K562 (cell line): ENCODE data around the gene CPT1A. TPM values are rescaled to one million over a fixed set of nuclear protein-coding genes. Genes with fewer than 3 reads are reported as not detected.

Experiments used
- ATAC-seq: fragments of 200-7000 bp; cut with Tn5 transposase; 3 replicates; pipeline ENCODE4 v1.9.1; 2020; ENCODE audit warnings: moderate library complexity
- BruUV-seq: library from RNA; stranded (reverse); fragments of 400-500 nt; replicated peaks from 2 replicates; lab custom pipeline; 2021; lab: Mats Ljungman, UMichigan
- CTCF ChIA-PET: fragments of 300-600 bp; formaldehyde crosslinking; extraction: SDS; loops from one replicate; lab custom pipeline; 2021; ENCODE audit warnings: low intra/inter-chr PET ratio; lab: Yijun Ruan, JAX
- POLR2A ChIA-PET: fragments of 300-600, 350-650 bp; sonication (Branson Sonifier 250); formaldehyde crosslinking; extraction: SDS; loops from one replicate; lab custom pipeline; 2021; ENCODE audit warnings: antibody characterized with exemption, inconsistent platforms; lab: Yijun Ruan, JAX
- DNase-seq, 4 experiments: peaks; one replicate each; pipeline versions ENCODE4 v3.0.0 to v3.0.0-alpha.2; 2011 to 2018; ENCODE audit warnings: low spot score in 3 of 4, mixed read lengths in 3 of 4; ENCODE audit errors: extremely low read depth in 1 of 4
- FAIRE-seq: peaks from 2 replicates; lab custom pipeline; 2011; peaks lifted over from hg19 to GRCh38; lab: Jason Lieb, UNC
- H2AFZ ChIP-seq: 2 replicates; pipeline ENCODE4 v1.6.0; 2011; ENCODE audit warnings: low read depth, low read length, control low read depth, inconsistent platforms
- H3K27ac ChIP-seq: fragments of 200-600 bp; 3 replicates; pipeline ENCODE4 v1.8.0; 2011; ENCODE audit warnings: low read depth, mild to moderate bottlenecking, control low read depth, inconsistent platforms, low read length, moderate library complexity, mixed read lengths; ENCODE audit errors: extremely low read depth
- H3K27me3 ChIP-seq, 2 experiments: fragments of 300-600 bp in 1 of 2; 2 replicates in 1 of 2; 3 replicates in 1 of 2; pipeline versions ENCODE4 v1.6.0 to v1.8.0; 2011; ENCODE audit warnings: inconsistent platforms in 2 of 2, low read length in 2 of 2, mild to moderate bottlenecking in 1 of 2, mixed read lengths in 1 of 2, moderate library complexity in 1 of 2; ENCODE audit not compliant: control insufficient read depth in 2 of 2, insufficient read depth in 2 of 2
- H3K36me3 ChIP-seq: fragments of 300-600 bp; 3 replicates; pipeline ENCODE4 v1.8.0; 2011; ENCODE audit warnings: mild to moderate bottlenecking, low read length, inconsistent platforms; ENCODE audit not compliant: control insufficient read depth, insufficient read depth
- H3K4me1 ChIP-seq, 2 experiments: fragments of 200-600 bp in 1 of 2; replicated peaks in 1 of 2; 2 replicates in 1 of 2; 3 replicates in 1 of 2; pipeline versions ENCODE4 v1.5.1 to v1.8.0; 2011; ENCODE audit warnings: inconsistent platforms in 2 of 2, low read length in 2 of 2, mild to moderate bottlenecking in 1 of 2, mixed read lengths in 1 of 2, moderate library complexity in 1 of 2; ENCODE audit not compliant: control insufficient read depth in 2 of 2, insufficient read depth in 2 of 2
- H3K4me2 ChIP-seq: 2 replicates; pipeline ENCODE4 v1.6.1; 2011; ENCODE audit warnings: low read length, control low read depth, inconsistent platforms, mixed read lengths; ENCODE audit not compliant: insufficient read depth
- H3K4me3 ChIP-seq: fragments of 200-600 bp; sonication (generic), shearing (Covaris generic); 2 replicates; pipeline ENCODE4 v1.5.1; 2016; ENCODE audit warnings: control low read depth, inconsistent platforms
- H3K79me2 ChIP-seq: fragments of 200-600 bp; 3 replicates; pipeline ENCODE4 v1.8.0; 2011; ENCODE audit warnings: low read length, inconsistent platforms; ENCODE audit not compliant: control insufficient read depth, insufficient read depth
- H3K9ac ChIP-seq, 2 experiments: 2 replicates each; pipeline versions ENCODE4 v1.6.0 to v1.6.1; 2011; ENCODE audit warnings: low read depth in 2 of 2, low read length in 2 of 2, control low read depth in 1 of 2, inconsistent platforms in 1 of 2, mild to moderate bottlenecking in 1 of 2, mixed read lengths in 1 of 2; ENCODE audit not compliant: insufficient read depth in 1 of 2
- H3K9me1 ChIP-seq: one replicate; pipeline ENCODE4 v1.6.0; 2011; ENCODE audit warnings: inconsistent platforms, mild to moderate bottlenecking, low read length, moderate library complexity; ENCODE audit not compliant: control insufficient read depth, insufficient read depth
- H3K9me3 ChIP-seq: replicated peaks from 2 replicates; pipeline ENCODE4 v1.5.1; 2011; ENCODE audit warnings: low read depth, low read length, inconsistent platforms; ENCODE audit not compliant: control insufficient read depth, insufficient read depth
- H4K20me1 ChIP-seq: replicated peaks from 2 replicates; pipeline ENCODE4 v1.6.1; 2011; ENCODE audit warnings: low read length, inconsistent platforms, mixed read lengths; ENCODE audit not compliant: control insufficient read depth, insufficient read depth
- E4F1 ChIP-seq: fragments of 250-450 bp; sonication (Bioruptor Pico); IDR thresholded peaks from 2 replicates; pipeline ENCODE4 v1.5.0; 2021; ENCODE audit warnings: mild to moderate bottlenecking, borderline replicate concordance
- GMEB1 ChIP-seq: fragments of 250-450 bp; sonication (Bioruptor Pico); IDR thresholded peaks from 2 replicates; pipeline ENCODE4 v1.4.0; 2020; ENCODE audit warnings: mild to moderate bottlenecking
- HMG20A ChIP-seq: fragments of 450-650 bp; formaldehyde crosslinking; conservative IDR thresholded peaks from 2 replicates; pipeline ENCODE4 v1.4.0; 2020; ENCODE audit warnings: mild to moderate bottlenecking, mixed read lengths
- MYNN ChIP-seq, 2 experiments: sonication (generic); formaldehyde crosslinking in 1 of 2; IDR thresholded peaks; 2 replicates each; pipeline versions ENCODE4 v1.5.0 to v1.6.1; 2016 to 2020; ENCODE audit warnings: antibody characterized with exemption in 1 of 2, missing genetic modification reagents in 1 of 2
- PHB ChIP-seq: fragments of 250-450 bp; sonication (Bioruptor Pico); IDR thresholded peaks from 2 replicates; pipeline ENCODE4 v1.5.0; 2021
- POLR2G ChIP-seq: fragments of 200-400 bp; formaldehyde crosslinking; IDR thresholded peaks from 2 replicates; pipeline ENCODE4 v1.6.1; 2017; ENCODE audit warnings: low read depth, mild to moderate bottlenecking, antibody characterized with exemption, low read length, moderate library complexity
- RBM15 ChIP-seq: fragments of 200-400 bp; formaldehyde crosslinking; IDR thresholded peaks from 2 replicates; pipeline ENCODE4 v1.6.1; 2018; ENCODE audit warnings: mild to moderate bottlenecking, low read length, moderate library complexity; ENCODE audit not compliant: insufficient read depth
- ZBTB7A ChIP-seq: IDR thresholded peaks from 2 replicates; pipeline ENCODE4 v1.6.1; 2011; ENCODE audit warnings: low read depth, mild to moderate bottlenecking, low read length, moderate library complexity, borderline replicate concordance; ENCODE audit not compliant: control insufficient read depth
- ZNF184 ChIP-seq: sonication (generic); formaldehyde crosslinking; IDR thresholded peaks from 2 replicates; pipeline ENCODE4 v1.5.0; 2020; ENCODE audit warnings: missing genetic modification reagents
- ZNF77 ChIP-seq: fragments of 250-450 bp; sonication (Bioruptor Pico); IDR thresholded peaks from 2 replicates; pipeline ENCODE4 v1.5.0; 2020
- WGBS: fragments of 100-300 bp; shearing (Covaris generic); methylation state at CpG from one replicate; pipeline ENCODE4 v1.1.6; 2016; ENCODE audit warnings: low coverage, mixed read lengths; ENCODE audit not compliant: insufficient coverage; ENCODE audit errors: missing lambda C conversion rate; 5-methylcytosine and 5-hydroxymethylcytosine counted together
- in situ Hi-C: fragments of 300-500 bp; cut with MboI; formaldehyde crosslinking; loops from 4 replicates; pipeline ENCODE4 v1.15.0; 2018; ENCODE audit warnings: inconsistent platforms, mixed read lengths
- intact Hi-C: fragments of 100-400 bp; cut with micrococcal nuclease; formaldehyde crosslinking; loops from 2 replicates; pipeline ENCODE4 v1.14.2; 2022
- polyA plus RNA-seq, 8 experiments: library from polyadenylated mRNA; depleted of rRNA in 4 of 8; stranded (reverse) in 5 of 8; unstranded in 3 of 8; fragments of >200 nt; fragmentation: Nextera tagmentation in 2 of 8; fragmentation: Illumina TruSeq in 1 of 8; extraction: Ambion mirVana in 2 of 8; extraction: Trizol in 1 of 8; gene quantifications; 2 replicates each; pipeline versions ENCODE4 v1.2.1 to v1.2.3, GENCODE V29; 2011 to 2014; ENCODE audit warnings: inconsistent platforms in 1 of 8, missing spikeins in 1 of 8
- total RNA-seq, 7 experiments: library from RNA; depleted of rRNA in 6 of 7; stranded (reverse); fragments of >200 nt in 6 of 7; fragmentation: Illumina TruSeq in 2 of 7; extraction: Trizol in 2 of 7; gene quantifications; 2 replicates each; pipeline versions ENCODE4 v1.2.1 to v1.2.3, GENCODE V29; 2011 to 2021; ENCODE audit warnings: low replicate concordance in 1 of 7
- TF ChIP-seq, protein P1 (sequence below): fragments of 450-650 bp; IDR thresholded peaks from 2 replicates; pipeline ENCODE4 v1.6.1; 2014; ENCODE audit warnings: low read depth, mild to moderate bottlenecking, moderate library complexity, borderline replicate concordance

The CPT1A gene
- total and polyA plus RNA-seq, 9 of the 15 experiments (the other 6 are each of a cell fraction or from before 2014, with no cell fraction given): 2.6 to 29.1 (median 12.3) TPM

- H2AFZ ChIP-seq: no peak overlapping the region
- ChIA-PET POLR2A (interaction anchor here (0.7 kb wide), 1 partner anchor 239 kb away, joined by 3 read pairs; no protein-coding TSS in a partner anchor), CTCF (no interaction called here)
- BruUV-seq: no TSS peak
- peaks cover 0 to 8% of the 10 kb centered on the region in 2 experiments; a peak in 2 of 5 replicates for H3K27me3 ChIP-seq
- H3K9me3 ChIP-seq: no peaks in the 10 kb centered on the region
- intact Hi-C loops: no loop called here
- H3K79me2 ChIP-seq: no peaks in the 10 kb centered on the region
- no peak overlapping the region for H3K4me3 ChIP-seq
- H3K9ac ChIP-seq: no peak overlapping the region; a peak in 1 of 4 replicates
- DNase-seq: no peak
- ATAC-seq: no peak
- in situ Hi-C loops: no loop called here
- no peaks in the 10 kb centered on the region for H4K20me1 ChIP-seq
- 42% methylated on average over 25 of the region's 42 CpGs for WGBS
- FAIRE-seq: no peak
- no peak overlapping the region for H3K27ac ChIP-seq
- H3K9me1 ChIP-seq: no peaks in the 10 kb centered on the region
- no peak for TF ChIP-seq RBM15
- TF ChIP-seq PHB (CRISPR knock-in tag): no peak
- peak; percentile 14; the same call in 1 of the 2 replicates for TF ChIP-seq ZBTB7A
- TF ChIP-seq GMEB1: no peak
- TF ChIP-seq E4F1 (CRISPR knock-in tag): no peak
- TF ChIP-seq POLR2G: peak; percentile 2; the same call in 1 of the 2 replicates
- no peak for TF ChIP-seq MYNN (IDR thresholded peaks at IDR 0.05)
- no peak for TF ChIP-seq MYNN (CRISPR knock-in tag; IDR thresholded peaks at IDR 0.05)
- TF ChIP-seq, protein P1, sequence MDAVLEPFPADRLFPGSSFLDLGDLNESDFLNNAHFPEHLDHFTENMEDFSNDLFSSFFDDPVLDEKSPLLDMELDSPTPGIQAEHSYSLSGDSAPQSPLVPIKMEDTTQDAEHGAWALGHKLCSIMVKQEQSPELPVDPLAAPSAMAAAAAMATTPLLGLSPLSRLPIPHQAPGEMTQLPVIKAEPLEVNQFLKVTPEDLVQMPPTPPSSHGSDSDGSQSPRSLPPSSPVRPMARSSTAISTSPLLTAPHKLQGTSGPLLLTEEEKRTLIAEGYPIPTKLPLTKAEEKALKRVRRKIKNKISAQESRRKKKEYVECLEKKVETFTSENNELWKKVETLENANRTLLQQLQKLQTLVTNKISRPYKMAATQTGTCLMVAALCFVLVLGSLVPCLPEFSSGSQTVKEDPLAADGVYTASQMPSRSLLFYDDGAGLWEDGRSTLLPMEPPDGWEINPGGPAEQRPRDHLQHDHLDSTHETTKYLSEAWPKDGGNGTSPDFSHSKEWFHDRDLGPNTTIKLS: no peak
- TF ChIP-seq ZNF184 (CRISPR knock-in tag): no peak
- no peak for TF ChIP-seq HMG20A (CRISPR knock-in tag)
- no peak for TF ChIP-seq ZNF77
- no peak overlapping the region for H3K4me2 ChIP-seq
- H3K36me3 ChIP-seq: no peaks in the 10 kb centered on the region
- H3K4me1 ChIP-seq: peaks cover 14 to 22% of the 10 kb centered on the region in 2 experiments
These were observed 12.7 kb upstream of the CPT1A start for GRCh38 chr11:68854273-68854958.
